Panc1 (cell line): Measurements from ENCODE around the gene ACVR1B.

ENCODE experiments used
- CTCF ChIP-seq: fragments of 450-650 bp; IDR thresholded peaks from 2 replicates; pipeline ENCODE4 v1.5.1; 2017; ENCODE audit warnings: mild to moderate bottlenecking
- SIN3A ChIP-seq: IDR thresholded peaks from 2 replicates; pipeline ENCODE4 v1.6.1; 2012; ENCODE audit warnings: low read depth, mild to moderate bottlenecking, low read length, moderate library complexity, borderline replicate concordance; ENCODE audit not compliant: insufficient read depth
- TF ChIP-seq, protein P1 (sequence below), 2 experiments: IDR thresholded peaks; 2 replicates each; pipeline ENCODE4 v1.6.1; 2011 to 2012; ENCODE audit warnings: low read depth in 2 of 2, control low read depth in 1 of 2, low read length in 1 of 2, mild to moderate bottlenecking in 1 of 2, moderate library complexity in 1 of 2; ENCODE audit not compliant: insufficient read depth in 1 of 2

DNA sequence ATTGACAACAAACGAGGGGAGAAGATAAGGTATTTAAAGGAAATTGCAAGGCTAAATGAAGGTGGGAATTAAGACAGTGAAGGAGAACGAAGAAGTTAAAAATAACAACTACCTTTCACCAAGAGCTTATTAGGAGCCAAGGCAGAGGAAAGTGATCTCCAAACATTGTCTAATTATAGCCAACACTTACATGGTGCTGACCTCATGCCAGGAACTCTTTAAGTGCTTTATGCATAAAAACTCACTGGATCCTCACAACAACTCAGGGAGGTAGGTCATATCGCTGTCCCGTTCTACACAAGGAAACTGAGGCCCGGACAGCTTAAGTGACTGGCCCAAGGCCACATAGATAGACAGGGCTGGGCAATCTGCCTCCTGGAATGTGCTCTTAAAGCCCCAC, 74.8 kb downstream of the ACVR1B start:
- no peak for TF ChIP-seq CTCF
- TF ChIP-seq, protein P1, sequence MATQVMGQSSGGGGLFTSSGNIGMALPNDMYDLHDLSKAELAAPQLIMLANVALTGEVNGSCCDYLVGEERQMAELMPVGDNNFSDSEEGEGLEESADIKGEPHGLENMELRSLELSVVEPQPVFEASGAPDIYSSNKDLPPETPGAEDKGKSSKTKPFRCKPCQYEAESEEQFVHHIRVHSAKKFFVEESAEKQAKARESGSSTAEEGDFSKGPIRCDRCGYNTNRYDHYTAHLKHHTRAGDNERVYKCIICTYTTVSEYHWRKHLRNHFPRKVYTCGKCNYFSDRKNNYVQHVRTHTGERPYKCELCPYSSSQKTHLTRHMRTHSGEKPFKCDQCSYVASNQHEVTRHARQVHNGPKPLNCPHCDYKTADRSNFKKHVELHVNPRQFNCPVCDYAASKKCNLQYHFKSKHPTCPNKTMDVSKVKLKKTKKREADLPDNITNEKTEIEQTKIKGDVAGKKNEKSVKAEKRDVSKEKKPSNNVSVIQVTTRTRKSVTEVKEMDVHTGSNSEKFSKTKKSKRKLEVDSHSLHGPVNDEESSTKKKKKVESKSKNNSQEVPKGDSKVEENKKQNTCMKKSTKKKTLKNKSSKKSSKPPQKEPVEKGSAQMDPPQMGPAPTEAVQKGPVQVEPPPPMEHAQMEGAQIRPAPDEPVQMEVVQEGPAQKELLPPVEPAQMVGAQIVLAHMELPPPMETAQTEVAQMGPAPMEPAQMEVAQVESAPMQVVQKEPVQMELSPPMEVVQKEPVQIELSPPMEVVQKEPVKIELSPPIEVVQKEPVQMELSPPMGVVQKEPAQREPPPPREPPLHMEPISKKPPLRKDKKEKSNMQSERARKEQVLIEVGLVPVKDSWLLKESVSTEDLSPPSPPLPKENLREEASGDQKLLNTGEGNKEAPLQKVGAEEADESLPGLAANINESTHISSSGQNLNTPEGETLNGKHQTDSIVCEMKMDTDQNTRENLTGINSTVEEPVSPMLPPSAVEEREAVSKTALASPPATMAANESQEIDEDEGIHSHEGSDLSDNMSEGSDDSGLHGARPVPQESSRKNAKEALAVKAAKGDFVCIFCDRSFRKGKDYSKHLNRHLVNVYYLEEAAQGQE (IDR thresholded peaks at IDR 0.05; ENCODE audit: insufficient read depth in 1 of 2, low read depth in 2 of 2, low read length in 1 of 2) = no peak
- no peak for TF ChIP-seq SIN3A
